Stimulated activated CD8-positive, alpha-beta memory T cell treated with anti-CD3 and anti-CD28 coated beads, Interleukin-4, amount 100 ng/mL, for 4 hours (primary cell): Measurements from ENCODE around the gene ARHGAP28.

Source experiments
- DNase-seq, 2 donors: peaks; one replicate each; pipeline ENCODE4 v3.0.0-alpha.2; 2020; ENCODE audit warnings: low read depth in 2 of 2, low spot score in 1 of 2

ARHGAP28 gene

DNA sequence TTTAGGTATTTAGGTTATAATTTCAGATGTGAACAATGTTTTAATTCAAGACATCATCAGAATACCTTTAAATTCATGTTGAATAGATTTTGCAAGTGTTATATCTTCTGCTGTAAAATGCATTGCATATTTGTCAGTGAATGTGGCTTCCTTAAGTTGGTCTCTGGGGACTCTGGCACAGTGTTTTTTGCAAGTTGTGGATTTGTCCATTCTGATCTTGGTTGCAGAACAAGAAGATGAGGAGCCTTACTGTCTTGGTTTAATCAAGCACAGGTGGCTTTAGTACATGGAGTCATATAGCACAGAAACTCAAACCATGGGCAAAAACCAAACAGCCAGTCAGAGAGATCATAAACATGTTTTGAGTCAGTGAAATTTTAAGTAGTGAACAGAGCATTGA, 135.7 kb downstream of the ARHGAP28 start:
- no peak for DNase-seq

DNA sequence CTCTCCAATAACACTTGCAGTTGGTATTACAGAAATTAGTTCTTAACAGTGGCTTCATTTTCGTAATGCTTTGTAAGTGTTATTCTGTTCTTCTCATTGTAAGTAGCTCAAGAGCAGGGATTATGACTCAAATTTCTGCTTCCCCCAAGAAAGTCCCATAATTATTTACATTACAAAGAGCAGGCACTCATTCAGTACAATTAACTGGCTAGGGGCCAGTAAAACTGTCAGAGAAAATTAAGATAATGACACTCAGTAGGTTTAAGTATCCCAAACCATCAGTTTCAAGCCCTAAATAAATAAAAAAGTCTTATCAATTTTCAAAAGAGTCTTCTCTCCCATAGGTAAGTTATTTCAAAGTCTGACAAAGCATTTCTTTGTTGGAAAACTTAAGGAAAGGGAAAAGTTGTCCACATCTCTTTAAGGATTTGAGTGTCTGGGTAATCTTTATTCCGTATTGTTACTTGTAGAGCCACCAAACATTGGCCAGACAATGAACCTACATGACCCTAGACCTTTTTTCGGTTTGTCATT, 137.1 kb downstream of the ARHGAP28 start:
- no peak for DNase-seq

DNA sequence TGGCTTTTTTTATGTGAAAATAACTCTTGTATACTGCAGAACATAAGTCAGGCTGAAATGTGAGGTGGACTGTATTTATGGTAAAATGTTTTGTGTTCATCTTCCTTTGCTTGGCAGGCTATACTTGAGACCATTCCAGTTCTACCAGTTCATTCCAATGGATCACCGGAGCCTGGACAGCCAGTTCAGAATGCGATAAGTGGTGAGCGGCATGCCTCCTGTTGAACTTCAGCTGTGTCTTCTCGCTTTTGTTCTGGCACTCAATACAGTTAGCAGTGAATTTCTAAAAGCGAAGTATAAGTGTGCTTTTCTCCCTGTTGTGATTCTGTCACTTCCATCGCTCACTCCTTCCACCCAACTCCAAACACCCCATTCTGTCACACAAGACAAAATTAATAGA, 138.5 kb downstream of the ARHGAP28 start:
- no peak for DNase-seq

DNA sequence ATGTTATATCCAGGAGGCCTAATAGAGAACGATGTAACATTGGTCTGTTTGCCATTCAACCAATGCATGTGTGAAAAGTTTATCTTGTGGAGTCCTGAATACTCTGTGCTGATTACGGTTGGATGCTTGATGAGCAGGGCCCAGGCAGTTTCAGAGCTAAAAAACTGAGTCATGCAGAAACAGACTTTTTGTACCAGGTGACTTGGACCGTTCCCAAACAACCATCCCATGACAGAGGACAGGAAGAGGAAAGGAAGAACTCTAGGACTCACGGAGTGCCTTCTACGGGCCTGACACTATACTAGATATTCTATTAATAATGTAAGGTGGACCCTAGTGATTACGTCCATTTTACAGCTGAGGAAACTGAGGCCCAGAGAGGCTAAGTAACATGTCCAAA, 142.1 kb downstream of the ARHGAP28 start:
- DNase-seq = no peak

DNA sequence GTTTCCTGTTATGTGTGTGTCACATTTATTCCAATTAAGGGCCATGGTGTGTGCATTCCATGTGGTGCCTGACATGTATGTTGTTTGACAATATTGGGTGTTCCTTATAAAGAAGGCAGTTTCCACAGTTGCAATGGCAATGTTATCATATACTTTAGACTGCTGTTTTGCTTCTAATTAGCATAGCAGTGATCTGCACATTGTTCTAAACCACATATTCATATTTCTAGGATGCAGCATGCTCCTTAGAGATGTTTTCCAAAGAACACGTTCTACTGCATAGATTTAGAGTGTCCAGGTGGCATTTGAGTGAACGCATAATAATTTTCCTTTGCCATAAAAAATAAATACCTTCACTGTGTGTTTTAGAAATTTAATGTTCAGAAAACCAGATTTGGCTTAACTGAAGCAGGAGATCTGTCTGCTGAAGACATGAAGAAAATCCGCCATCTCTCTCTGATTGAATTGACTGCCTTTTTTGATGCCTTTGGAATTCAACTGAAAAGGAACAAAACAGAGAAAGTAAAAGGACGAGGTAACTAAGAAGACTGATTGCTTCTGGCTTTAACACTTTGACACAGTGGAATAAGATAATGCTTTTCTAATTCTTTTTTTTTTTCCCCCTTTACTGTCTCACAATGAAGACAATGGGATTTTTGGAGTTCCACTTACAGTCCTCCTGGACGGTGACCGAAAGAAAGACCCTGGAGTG, 143.7 kb downstream of the ARHGAP28 start:
- no peak for DNase-seq

DNA sequence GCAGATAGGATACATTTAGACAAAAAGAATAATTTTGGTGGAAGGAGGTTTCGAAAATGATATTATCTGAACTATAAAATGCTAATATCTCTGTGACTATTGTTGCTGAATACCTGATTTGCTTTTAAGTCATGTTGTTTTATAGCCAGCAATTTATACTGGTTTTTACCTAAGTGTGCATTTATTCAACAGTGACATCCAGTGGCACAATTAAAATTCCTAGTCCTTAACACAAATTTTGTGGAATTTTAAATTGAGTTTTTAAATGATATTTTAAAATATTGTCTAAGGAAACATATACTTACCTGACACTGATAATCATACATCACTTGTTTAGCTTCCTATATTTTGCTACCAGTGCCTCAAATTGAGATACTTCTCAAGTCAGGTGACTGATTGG, 144.8 kb downstream of the ARHGAP28 start:
- DNase-seq = no peak

DNA sequence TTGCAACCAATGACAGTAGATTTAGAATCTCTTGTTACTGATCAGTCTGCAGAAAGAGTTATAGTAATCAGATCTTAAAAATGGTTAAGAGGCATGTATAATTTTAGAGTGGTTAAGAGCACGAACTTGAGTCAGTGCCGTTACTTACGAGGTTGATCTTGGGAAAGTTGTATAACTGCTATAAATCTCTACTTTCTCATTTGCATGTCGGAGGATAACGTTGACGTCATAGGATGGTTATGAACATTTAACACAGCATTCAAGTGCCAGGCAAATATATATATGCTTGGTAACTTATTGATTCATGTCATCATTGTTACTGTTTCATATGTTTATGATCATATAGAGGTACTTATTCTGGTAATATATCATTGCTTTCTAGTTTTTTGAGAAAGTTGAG, 146.2 kb downstream of the ARHGAP28 start:
- DNase-seq = no peak

DNA sequence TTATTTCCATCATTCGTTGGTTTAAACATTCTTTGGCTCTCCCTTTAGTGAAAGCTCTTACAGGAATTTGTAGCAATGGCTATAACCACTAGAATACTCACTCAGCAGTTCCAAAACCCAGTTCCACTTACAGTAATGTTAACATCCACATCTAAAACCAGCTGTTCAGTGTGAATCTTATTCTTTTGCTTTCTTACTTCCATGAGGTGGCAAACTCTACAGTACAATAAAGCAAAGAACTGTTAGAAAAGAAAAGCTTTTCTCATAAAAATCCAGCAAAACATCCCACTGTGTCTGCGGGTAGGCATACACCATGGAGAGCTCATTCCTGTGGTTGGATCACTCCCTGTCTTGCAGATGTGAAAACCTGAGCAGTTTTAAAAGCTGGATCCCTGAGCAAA, 147.1 kb downstream of the ARHGAP28 start:
- DNase-seq = no peak

DNA sequence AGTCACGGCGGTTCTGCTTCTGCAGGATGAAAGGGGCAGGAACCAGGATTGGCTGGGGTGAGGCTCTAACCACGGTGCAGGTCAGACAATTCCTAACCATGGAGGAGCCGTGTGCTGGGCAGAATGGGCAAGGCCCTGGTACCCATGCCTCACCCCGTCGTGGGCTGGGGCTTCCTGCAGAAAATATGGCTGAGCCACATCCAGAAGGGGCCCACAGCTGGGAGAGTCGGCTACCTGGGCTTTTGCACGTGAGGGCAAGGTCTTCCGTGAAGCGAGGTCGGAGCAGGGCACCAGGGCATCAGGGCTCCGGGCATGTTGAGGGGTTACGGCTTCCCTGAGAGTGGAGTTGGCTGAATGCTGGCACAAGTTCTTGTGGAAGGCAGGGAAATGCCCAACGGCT, 147.8 kb downstream of the ARHGAP28 start:
- DNase-seq = no peak

DNA sequence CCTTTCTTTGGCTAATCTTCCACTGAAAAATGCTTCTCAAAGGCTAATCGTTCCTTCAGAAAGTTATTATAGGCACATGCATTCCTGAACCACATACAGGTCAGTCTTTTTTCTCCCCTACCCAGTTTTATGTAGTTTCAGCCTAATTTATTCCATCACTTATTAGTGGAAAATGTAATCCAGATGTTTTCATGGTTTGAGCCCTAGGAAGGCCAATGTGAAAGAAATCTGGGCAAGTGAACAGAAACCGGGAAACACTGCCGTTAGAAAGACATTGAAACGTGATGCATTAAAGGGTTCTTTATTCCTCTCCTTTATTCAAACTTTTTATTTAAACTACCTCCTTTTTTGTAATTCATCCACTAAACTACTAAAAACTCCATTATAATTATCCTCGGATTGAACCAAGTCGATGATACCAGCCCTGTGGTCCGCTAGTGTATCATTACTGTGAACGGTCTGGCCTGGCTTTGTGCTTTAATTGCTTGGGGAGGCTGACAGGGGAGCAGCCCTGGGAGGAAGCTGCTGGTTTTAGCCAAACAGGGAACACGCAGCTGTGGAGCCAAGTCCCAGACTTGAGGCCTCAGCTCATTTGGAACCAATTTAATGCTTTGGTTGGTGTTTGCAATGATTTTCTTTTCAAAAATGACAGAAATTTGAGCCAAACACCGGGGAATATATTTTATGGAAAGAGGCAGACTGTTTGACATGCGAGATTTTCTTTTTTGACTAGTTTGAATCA, 149.2 kb downstream of the ARHGAP28 start:
- no peak for DNase-seq

DNA sequence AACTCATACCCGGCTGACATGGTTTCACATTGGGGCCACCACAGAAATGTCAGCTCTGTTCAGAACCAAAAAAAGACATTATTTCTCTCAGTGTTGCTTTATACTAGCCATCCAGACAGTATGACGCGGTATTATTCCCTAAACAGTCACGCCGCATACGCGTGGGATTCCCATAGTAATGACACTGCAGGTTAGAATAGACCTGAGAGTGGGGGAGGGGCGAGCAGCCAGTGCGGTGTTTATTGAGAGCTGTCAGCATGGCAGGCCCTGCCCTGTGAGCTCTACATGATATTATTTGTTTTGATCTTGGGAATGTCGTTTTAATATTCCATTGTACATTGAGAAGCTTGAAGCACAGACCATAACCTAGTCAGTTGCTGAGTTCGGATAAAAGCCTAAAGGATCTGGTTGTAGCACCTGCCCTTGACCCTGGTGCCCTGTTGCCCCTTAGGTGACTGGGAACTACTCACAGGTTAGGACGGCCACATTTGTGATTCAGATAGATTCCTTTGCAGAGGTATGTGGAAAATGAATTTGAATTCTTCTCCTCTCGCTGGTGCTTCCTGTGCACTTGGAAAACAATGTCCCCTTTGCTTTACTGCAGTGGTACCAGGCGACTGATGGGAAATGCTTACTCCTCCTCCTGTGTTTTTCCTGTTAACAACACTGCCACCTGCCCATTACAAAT, 150.1 kb downstream of the ARHGAP28 start:
- DNase-seq = no peak

DNA sequence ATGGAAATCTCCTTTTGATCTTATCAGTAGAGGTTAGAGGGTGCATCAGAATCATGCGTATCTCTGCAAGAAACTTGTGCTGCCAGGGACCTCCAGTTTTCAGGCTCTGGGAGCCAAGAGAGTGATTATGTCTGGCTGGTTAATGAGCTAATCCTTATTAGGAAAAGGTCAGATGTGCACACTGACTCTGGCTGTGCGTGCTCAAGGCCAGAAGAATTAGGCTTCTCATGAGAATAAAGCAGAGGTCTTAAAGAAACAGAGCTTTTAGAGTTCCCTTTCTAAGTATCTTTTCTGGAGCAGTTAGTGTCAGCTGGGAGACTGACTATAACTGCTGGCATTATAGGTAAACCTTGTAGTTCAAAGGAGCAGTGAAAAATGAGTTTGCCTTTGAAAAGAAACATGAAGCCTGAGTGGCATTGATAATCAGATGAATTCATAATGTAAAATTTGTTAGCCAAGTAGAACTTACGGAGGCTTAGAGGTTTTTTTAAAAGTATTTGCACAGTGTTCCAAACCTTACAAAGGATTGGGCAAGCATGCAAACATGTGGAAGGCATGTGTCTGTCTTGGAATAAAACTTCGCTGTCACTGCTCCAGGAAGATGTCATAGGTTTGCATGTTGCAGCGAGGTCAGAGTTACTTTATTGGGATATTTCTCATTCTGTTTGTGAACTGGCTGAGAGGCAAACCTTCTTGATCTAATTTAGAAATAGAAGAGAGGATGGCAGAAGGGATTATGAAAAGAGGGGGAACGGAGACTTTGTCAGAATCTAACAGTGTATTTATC, 151.7 kb downstream of the ARHGAP28 start:
- no peak for DNase-seq

DNA sequence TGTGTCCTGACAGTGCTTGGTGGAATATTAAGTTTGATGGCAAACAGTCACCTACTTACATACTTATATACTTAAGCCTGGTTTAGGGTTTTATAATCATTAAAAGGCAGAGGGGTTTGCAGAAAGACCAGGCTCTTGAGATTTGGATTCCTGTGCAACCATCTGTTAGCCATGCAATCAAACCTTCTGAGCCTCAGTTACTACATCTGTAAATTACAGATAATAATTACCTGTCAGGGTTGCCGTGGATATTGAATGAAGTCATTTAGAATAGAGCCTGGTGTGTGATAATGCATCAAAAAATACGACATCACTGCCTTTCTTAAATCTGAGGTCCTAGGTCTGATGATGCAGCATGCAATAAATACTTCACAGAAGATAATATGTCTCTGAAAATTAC, 152.9 kb downstream of the ARHGAP28 start:
- no peak for DNase-seq

DNA sequence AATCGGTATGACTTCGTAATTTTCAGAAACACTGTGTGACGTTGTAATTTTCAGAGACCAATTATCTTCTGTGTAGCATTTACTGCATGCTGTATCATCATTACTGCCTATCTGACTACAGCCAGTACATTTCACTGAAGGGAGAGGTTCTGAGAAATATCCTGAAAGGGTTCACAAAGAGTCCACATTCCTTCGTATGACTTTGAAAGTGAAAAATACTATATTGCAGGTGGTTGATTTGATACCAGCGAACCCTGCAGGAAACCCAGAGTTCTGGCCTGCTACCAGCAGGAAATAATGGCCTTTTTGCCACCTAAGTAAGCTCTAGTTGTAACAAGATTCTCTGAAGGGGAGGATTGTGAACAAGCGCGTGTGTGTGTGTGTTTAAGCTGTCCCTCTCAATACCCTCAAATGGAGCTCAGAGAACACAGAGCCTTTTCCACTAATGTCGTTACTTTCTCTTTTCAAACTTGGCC, 155.5 kb downstream of the ARHGAP28 start:
- no peak for DNase-seq

DNA sequence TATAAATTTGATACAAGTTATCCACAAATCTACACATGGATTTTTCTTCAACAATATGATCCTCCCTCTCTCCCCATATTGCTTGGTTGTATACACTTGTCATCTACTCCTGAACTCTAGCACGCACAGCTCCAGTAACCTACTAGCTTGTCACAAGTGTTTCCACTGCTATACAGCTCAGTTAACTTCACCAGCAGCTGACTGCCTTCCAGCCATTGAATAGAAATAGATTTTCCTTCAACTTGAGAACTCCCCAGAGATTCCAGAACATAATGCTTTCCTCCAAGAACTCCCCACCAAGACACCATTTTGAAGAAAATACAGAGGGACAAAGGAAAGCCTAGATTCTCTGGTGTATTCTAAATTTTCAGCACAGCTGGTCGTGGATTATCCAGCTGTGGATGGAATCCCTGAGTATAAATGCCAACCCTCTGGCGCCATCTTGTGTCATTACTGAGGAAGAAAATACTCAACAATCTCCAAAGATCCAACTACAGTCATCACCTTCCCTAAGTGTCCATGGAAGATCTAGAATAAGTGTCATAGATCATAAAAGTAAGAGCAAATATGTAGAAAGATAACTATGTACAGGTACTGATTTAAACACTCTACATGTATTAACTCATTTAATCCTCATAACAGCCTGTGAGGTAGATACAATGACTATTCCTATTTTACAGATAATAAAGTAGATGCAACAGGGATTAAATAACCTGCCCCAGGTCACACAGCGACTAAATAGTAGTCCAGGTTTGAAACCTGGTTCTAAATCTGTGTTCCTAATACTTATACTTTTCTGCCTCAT, 156.7 kb downstream of the ARHGAP28 start:
- DNase-seq = no peak

DNA sequence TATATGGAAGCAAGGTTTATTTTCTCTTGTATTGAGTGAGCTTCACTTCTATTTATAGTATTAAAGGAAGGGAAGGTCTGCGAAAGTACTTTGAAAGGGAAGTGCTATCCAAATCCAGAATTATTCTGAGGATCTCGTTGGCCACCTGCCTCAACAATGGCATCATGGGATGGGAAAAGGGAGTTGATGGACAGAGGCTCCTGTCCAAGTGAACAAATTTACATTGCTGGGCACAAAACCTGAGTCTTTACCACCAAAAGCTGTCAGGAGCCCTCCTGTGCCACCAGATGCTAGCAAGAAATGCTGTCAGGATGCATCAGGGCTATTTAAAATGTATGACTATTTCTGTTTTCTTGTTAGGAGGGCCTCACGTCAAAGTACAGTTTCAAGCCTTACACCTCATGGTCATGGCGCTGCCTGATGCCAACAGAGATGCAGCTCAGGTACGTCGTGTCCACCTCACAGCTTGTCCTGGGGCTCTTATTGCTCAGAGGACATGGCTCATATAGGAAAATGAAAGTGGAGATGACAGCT, 157.3 kb downstream of the ARHGAP28 start:
- no peak for DNase-seq

DNA sequence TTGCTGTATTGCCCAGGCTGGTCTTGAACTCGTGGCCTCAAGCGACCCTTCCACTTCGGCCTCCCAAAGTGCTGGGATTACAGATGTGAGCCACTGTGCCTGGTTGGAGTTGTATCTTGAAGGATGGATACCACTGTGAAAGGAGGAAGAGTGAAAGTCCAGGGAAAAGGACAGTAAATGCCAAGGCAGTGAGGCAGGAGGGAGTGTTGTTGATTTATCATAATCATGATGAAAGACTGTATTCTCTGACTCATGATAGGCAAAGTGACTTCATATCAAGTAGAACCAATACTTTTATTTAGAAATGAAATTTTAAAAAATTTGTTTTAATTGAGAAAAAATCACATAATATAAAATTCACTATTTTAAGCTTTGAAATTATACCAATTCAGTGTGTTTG, 162.3 kb downstream of the ARHGAP28 start:
- DNase-seq = no peak

DNA sequence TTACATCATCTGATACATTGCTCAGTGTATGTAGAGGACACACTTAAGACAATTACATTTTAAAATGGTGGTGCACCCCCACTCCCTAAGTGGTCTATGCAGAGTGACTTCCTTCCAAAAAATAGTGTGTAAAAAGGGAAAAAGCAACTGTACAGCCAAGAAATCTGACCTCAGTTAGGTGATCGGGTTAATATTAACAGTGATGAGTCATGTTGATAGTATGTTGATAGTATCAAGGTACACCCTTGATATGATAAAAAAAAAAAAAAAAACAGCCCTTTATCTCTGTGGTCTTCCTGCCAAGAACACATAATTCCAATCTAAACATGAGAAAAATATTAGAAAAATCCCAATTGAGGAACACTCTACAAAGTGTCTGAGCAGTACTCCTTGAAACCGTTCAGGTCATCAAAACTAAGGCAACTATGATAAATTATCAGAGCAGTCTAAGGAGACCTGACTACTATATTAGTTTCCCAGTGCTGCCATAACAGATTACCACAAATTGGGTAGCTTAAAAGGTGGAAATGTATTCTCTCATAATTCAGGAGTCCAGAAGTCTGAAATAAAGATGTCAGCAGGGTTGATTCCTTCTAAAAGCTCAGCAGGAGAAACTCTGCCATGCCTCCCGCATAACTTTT, 171.9 kb downstream of the ARHGAP28 start:
- DNase-seq = no peak

DNA sequence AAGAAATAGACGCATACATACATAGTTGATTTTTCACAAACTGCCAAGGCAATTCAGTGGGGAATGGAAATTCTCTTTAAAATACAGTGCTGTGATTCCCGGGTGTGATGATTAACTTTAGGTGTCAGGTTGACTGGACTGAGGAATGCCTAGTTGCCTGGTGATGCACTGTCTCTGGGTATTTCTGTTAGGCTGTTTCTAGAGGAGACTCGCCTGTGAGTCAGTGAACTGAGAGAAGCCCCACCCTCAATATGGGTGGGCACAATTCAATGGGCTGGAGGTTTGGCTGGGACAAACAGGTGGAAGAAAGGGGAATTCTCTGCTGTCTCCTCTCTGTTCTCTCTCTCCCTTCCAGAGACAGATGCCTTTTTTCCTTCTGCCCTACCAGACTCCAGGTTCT, 187.6 kb downstream of the ARHGAP28 start:
- no peak for DNase-seq
